ENCODE data around the gene PODXL2.

- no peak for TF ChIP-seq CTCF (IDR thresholded peaks at IDR 0.05; ENCODE audit: low read depth, low read length)
- TF ChIP-seq MAX (IDR thresholded peaks at IDR 0.05; ENCODE audit: low read depth, low read length), result no peak
- no peak for TF ChIP-seq POLR2A (IDR thresholded peaks at IDR 0.05; ENCODE audit: extremely low read depth, insufficient read length)
Measured at GRCh38 chr3:127614928-127615589, 13.9 kb upstream of the PODXL2 start.
